Lung (tissue), 16 donors: Measurements from ENCODE around the gene TLR6. TPM values are rescaled to one million over a fixed set of nuclear protein-coding genes. Genes with fewer than 3 reads are reported as not detected.
A peak's percentile ranks its signal among the peaks of the same experiment; 100 is the strongest.

Experiments used
- ATAC-seq: fragments of 200-7000 bp; cut with Tn5 transposase; one replicate; pipeline ENCODE4 v1.9.1; 2020; ENCODE audit warnings: moderate number of reproducible peaks; ENCODE audit not compliant: insufficient read depth, low FRiP score
- DNase-seq, 3 donors: peaks; one replicate each; pipeline ENCODE4 v3.0.0-alpha.2; 2013 to 2017
- H3K27ac ChIP-seq, 2 donors: one replicate each; pipeline ENCODE4 v1.5.1; 2013; ENCODE audit warnings: mild to moderate bottlenecking in 2 of 2, moderate library complexity in 2 of 2, control low read depth in 1 of 2, inconsistent platforms in 1 of 2, low read depth in 1 of 2, low read length in 1 of 2
- H3K27me3 ChIP-seq, 3 donors: one replicate each; pipeline ENCODE4 v1.5.1; 2013; ENCODE audit warnings: low read length in 2 of 3; ENCODE audit not compliant: control insufficient read depth in 3 of 3, insufficient read depth in 3 of 3
- H3K36me3 ChIP-seq, 4 donors: one replicate each; pipeline ENCODE4 v1.5.1; 2013; ENCODE audit warnings: low read length in 4 of 4, mild to moderate bottlenecking in 1 of 4, moderate library complexity in 1 of 4; ENCODE audit not compliant: control insufficient read depth in 4 of 4, insufficient read depth in 4 of 4
- H3K4me1 ChIP-seq, 5 donors: one replicate each; pipeline ENCODE4 v1.5.1; 2013; ENCODE audit warnings: low read length in 5 of 5, mild to moderate bottlenecking in 2 of 5, moderate library complexity in 1 of 5; ENCODE audit not compliant: control insufficient read depth in 5 of 5, insufficient read depth in 5 of 5
- H3K4me3 ChIP-seq: one replicate; pipeline ENCODE4 v1.5.1; 2013; ENCODE audit warnings: mild to moderate bottlenecking, control low read depth, moderate library complexity
- H3K9ac ChIP-seq, 2 donors: one replicate each; pipeline ENCODE4 v1.5.1; 2013; ENCODE audit warnings: low read length in 2 of 2, control low read depth in 1 of 2; ENCODE audit not compliant: insufficient read depth in 1 of 2
- H3K9me3 ChIP-seq, 4 donors: one replicate each; pipeline ENCODE4 v1.5.1; 2013; ENCODE audit warnings: low read length in 3 of 4, mild to moderate bottlenecking in 1 of 4, moderate library complexity in 1 of 4; ENCODE audit not compliant: control insufficient read depth in 4 of 4, insufficient read depth in 3 of 4
- CTCF ChIP-seq: IDR thresholded peaks from 2 replicates; pipeline ENCODE4 v1.5.1; 2012; ENCODE audit warnings: mild to moderate bottlenecking; ENCODE audit errors: control extremely low read depth, extremely low read depth
- WGBS, 2 donors: extraction: QIAGEN DNeasy Blood & Tissue Kit; methylation state at CpG; one replicate each; pipeline ENCODE4 v1.1.7; 2013; 5-methylcytosine and 5-hydroxymethylcytosine counted together
- long read RNA-seq, 5 donors: transcript quantifications; one replicate each; lab custom pipeline, GENCODE V29; 2026
- polyA plus RNA-seq, 2 donors: library from polyadenylated mRNA; stranded (reverse); fragments of 200-250 nt; gene quantifications; one replicate each; pipeline ENCODE4 v1.2.1, GENCODE V29; 2013
- total RNA-seq, 2 donors: library from RNA; depleted of rRNA in 1 of 2; stranded (reverse); fragments of >200 nt in 1 of 2; gene quantifications; one replicate each; pipeline ENCODE4 v1.2.1, GENCODE V29; 2014 to 2021
- donor health status: control.
- donor health status: control.
- donor health status: Bipolar disorder and iron deficiency.
- donor health status: healthy.
- donor health status: DM: yes; HTN: yes; CAD: no.

Gene TLR6
- 1 to 10 TPM; 5.7 to 6.3 TPM for total RNA-seq
- polyA plus RNA-seq = 1 to 10 TPM in 1 of 2 donors, under 1 TPM in 1; 0.53 to 4.3 TPM
- long read RNA-seq, donor 1, partial matches to known transcripts = 0 of 1 reads
- long read RNA-seq, donor 1, other reads (novel, unspliced or antisense) = 0 of 1 reads
- long read RNA-seq, donor 2, full-length matches to known transcripts = 1 of 1 reads
- long read RNA-seq, donor 2, partial matches to known transcripts = 0 of 1 reads
- long read RNA-seq, donor 2, other reads (novel, unspliced or antisense) = 0 of 1 reads
- long read RNA-seq, donor 3 = 0 reads
- long read RNA-seq, donor 4 = 0 reads
- long read RNA-seq, donor 5, partial matches to known transcripts = 0 of 1 reads
- long read RNA-seq, donor 5, other reads (novel, unspliced or antisense) = 0 of 1 reads

- peak in 2 of 3 donors; percentile 58 to 71 for DNase-seq
- Histone ChIP-seq H3K27ac (peak within 1 kb of the TSS; percentile 69 to 92), H3K4me1 (peaks cover 0 to 6% (median 0%) of the 10 kb centered on the region in 5 donors), H3K4me3 (no peak within 1 kb of the TSS), H3K9ac (peak within 1 kb of the TSS in 1 of 2 donors; percentile 46), H3K36me3 (no peaks in the 10 kb centered on the region), H3K9me3 (no peaks in the 10 kb centered on the region), H3K27me3 (no peaks in the 10 kb centered on the region)
- TF ChIP-seq CTCF = peak; percentile 44
- ATAC-seq = peak; percentile 73
- WGBS, 2 donors = 2 to 9% methylated on average over 8 of the region's 8 CpGs
Measured at GRCh38 chr4:38856524-38857337, at the start of gene TLR6. Gene TLR6, minus strand, starts transcription at chr4:38856817. Its CDS starts 27,344 bp downstream, at chr4:38829473.

GRCh38 chr4:38905652-38906385 lies 49.2 kb upstream of the TLR6 start:
- Histone ChIP-seq H3K9me3 (no peaks in the 10 kb centered on the region), H3K4me1 (peaks cover 0 to 17% (median 0%) of the 10 kb centered on the region in 5 donors), H3K36me3 (peaks cover 20 to 46% (median 25%) of the 10 kb centered on the region in 4 donors), H3K9ac (peak overlapping the region in 1 of 2 donors; percentile 26), H3K4me3 (no peak overlapping the region), H3K27me3 (no peaks in the 10 kb centered on the region), H3K27ac (peak overlapping the region in 1 of 2 donors; percentile 11)
- ATAC-seq (no peak), DNase-seq (peak; percentile 26 to 76 (median 75))
- no peak for TF ChIP-seq CTCF
- 36 to 55% methylated on average over 10 of the region's 10 CpGs for WGBS, 2 donors

- H3K36me3 ChIP-seq = peaks cover 16 to 42% (median 19%) of the 10 kb centered on the region in 4 donors
Measured at GRCh38 chr4:38904682-38905081, 48.1 kb upstream of the TLR6 start.

More at GRCh38 chr4:38904682-38905081, 48.1 kb upstream of the TLR6 start:
- ATAC-seq (no peak), DNase-seq (no peak)
- Histone ChIP-seq H3K4me1 (peaks cover 0 to 17% (median 0%) of the 10 kb centered on the region in 5 donors), H3K27me3 (no peaks in the 10 kb centered on the region), H3K9ac (no peak overlapping the region), H3K27ac (no peak overlapping the region), H3K9me3 (no peaks in the 10 kb centered on the region), H3K4me3 (no peak overlapping the region)
- TF ChIP-seq CTCF = no peak
- 96 to 98% methylated on average over 3 of the region's 3 CpGs for WGBS, 2 donors
